Parathyroid adenoma (tissue), 2 donors: ENCODE results near the gene ARHGEF10L.
A peak's percentile ranks its signal among the peaks of the same experiment; 100 is the strongest.

Experiments used
- H2AFZ ChIP-seq: fragments of 300-600 bp; sonication (generic); one replicate; pipeline ENCODE4 v1.7.0; 2017; ENCODE audit warnings: antibody characterized with exemption, mild to moderate bottlenecking
- H3K27ac ChIP-seq: fragments of 300-600 bp; sonication (generic); one replicate; pipeline ENCODE4 v1.7.0; 2017
- H3K27me3 ChIP-seq: fragments of 300-600 bp; sonication (generic); one replicate; pipeline ENCODE4 v1.7.0; 2017; ENCODE audit warnings: low read length; ENCODE audit not compliant: control insufficient read depth, insufficient read depth
- H3K36me3 ChIP-seq: fragments of 300-600 bp; sonication (generic); one replicate; pipeline ENCODE4 v1.7.0; 2017; ENCODE audit warnings: low read length; ENCODE audit not compliant: control insufficient read depth, insufficient read depth
- H3K4me1 ChIP-seq: fragments of 300-600 bp; sonication (generic); one replicate; pipeline ENCODE4 v1.7.0; 2017; ENCODE audit warnings: control low read depth
- H3K4me2 ChIP-seq: fragments of 300-600 bp; sonication (generic); one replicate; pipeline ENCODE4 v1.7.0; 2017; ENCODE audit warnings: low read length
- H3K4me3 ChIP-seq: fragments of 300-600 bp; sonication (generic); one replicate; pipeline ENCODE4 v1.7.0; 2017; ENCODE audit warnings: low read depth, low read length
- H3K79me2 ChIP-seq: fragments of 300-600 bp; sonication (generic); one replicate; pipeline ENCODE4 v1.7.0; 2017; ENCODE audit warnings: control low read depth
- H3K9ac ChIP-seq: fragments of 300-600 bp; sonication (generic); one replicate; pipeline ENCODE4 v1.7.0; 2017; ENCODE audit warnings: mild to moderate bottlenecking
- H3K9me3 ChIP-seq: fragments of 300-600 bp; sonication (generic); one replicate; pipeline ENCODE4 v1.7.0; 2017; ENCODE audit warnings: low read length; ENCODE audit not compliant: control insufficient read depth
- CTCF ChIP-seq: fragments of 300-600 bp; sonication (generic); IDR thresholded peaks from one replicate; pipeline ENCODE4 v1.7.0; 2017; ENCODE audit warnings: antibody characterized with exemption, mild to moderate bottlenecking
- donor health status: primary hyperparathyroidism.

The ARHGEF10L gene

GRCh38 chr1:17574516-17574915 lies 35.0 kb downstream of the ARHGEF10L start:
- Histone ChIP-seq H2AFZ (no peak overlapping the region), H3K9me3 (no peaks in the 10 kb centered on the region), H3K27me3 (no peaks in the 10 kb centered on the region), H3K79me2 (peaks cover 46% of the 10 kb centered on the region), H3K4me1 (no peaks in the 10 kb centered on the region), H3K9ac (no peak overlapping the region), H3K4me2 (no peak overlapping the region), H3K4me3 (no peak overlapping the region), H3K27ac (no peak overlapping the region), H3K36me3 (no peaks in the 10 kb centered on the region)
- peak; percentile 21 for TF ChIP-seq CTCF

- no peak for TF ChIP-seq CTCF
- Histone ChIP-seq H3K27ac (no peak overlapping the region), H3K79me2 (peaks cover 35% of the 10 kb centered on the region), H3K4me3 (no peak overlapping the region), H3K4me2 (no peak overlapping the region), H2AFZ (no peak overlapping the region), H3K9me3 (no peaks in the 10 kb centered on the region), H3K27me3 (no peaks in the 10 kb centered on the region), H3K9ac (no peak overlapping the region), H3K4me1 (no peaks in the 10 kb centered on the region), H3K36me3 (no peaks in the 10 kb centered on the region)
Observed at GRCh38 chr1:17575797-17576518, 36.5 kb downstream of the ARHGEF10L start.

GRCh38 chr1:17576519-17576853 lies 37.0 kb downstream of the ARHGEF10L start:
- H3K27ac ChIP-seq: no peak overlapping the region
- TF ChIP-seq CTCF: no peak
- H3K4me3 ChIP-seq: no peak overlapping the region
- no peak overlapping the region for H3K9ac ChIP-seq
- no peaks in the 10 kb centered on the region for H3K36me3 ChIP-seq
- H2AFZ ChIP-seq: no peak overlapping the region
- no peaks in the 10 kb centered on the region for H3K27me3 ChIP-seq
- peaks cover 31% of the 10 kb centered on the region for H3K79me2 ChIP-seq
- no peak overlapping the region for H3K4me2 ChIP-seq
- H3K9me3 ChIP-seq: no peaks in the 10 kb centered on the region
- no peaks in the 10 kb centered on the region for H3K4me1 ChIP-seq

- H3K4me2 ChIP-seq: no peak overlapping the region
- H3K36me3 ChIP-seq: no peaks in the 10 kb centered on the region
- no peaks in the 10 kb centered on the region for H3K27me3 ChIP-seq
- no peak overlapping the region for H3K9ac ChIP-seq
- no peak overlapping the region for H3K27ac ChIP-seq
- no peak overlapping the region for H2AFZ ChIP-seq
- no peaks in the 10 kb centered on the region for H3K4me1 ChIP-seq
- TF ChIP-seq CTCF: no peak
- H3K4me3 ChIP-seq: no peak overlapping the region
- H3K9me3 ChIP-seq: no peaks in the 10 kb centered on the region
- H3K79me2 ChIP-seq: peaks cover 19% of the 10 kb centered on the region
Observed at GRCh38 chr1:17577907-17578297, 38.4 kb downstream of the ARHGEF10L start.
